Stimulated activated CD8-positive, alpha-beta memory T cell treated with anti-CD3 and anti-CD28 coated beads, Interleukin-15, amount 100 ng/mL, for 48 hours (primary cell): ENCODE measurements around the gene NNMT.
"Not testable (repeated sequence)": the region's sequence is repeated elsewhere in the genome, so short reads cannot be mapped to it uniquely, and the experiment has no call there.

ENCODE experiments used
- DNase-seq, 2 donors: peaks; one replicate each; pipeline ENCODE4 v3.0.0-alpha.2; 2020; ENCODE audit warnings: low read depth in 2 of 2

NNMT gene

GRCh38 chr11:114310095-114310494, 13.9 kb downstream of the NNMT start:
- DNase-seq = no peak

DNA sequence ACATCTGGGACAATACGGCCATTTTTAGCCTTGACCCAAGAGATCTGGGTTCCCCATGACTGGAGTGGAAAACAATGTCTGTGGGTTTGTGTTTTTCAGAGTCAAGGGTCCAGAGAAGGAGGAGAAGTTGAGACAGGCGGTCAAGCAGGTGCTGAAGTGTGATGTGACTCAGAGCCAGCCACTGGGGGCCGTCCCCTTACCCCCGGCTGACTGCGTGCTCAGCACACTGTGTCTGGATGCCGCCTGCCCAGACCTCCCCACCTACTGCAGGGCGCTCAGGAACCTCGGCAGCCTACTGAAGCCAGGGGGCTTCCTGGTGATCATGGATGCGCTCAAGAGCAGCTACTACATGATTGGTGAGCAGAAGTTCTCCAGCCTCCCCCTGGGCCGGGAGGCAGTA, 15.7 kb downstream of the NNMT start:
- DNase-seq = no peak

GRCh38 chr11:114314096-114314495, 17.9 kb downstream of the NNMT start:
- no peak for DNase-seq

DNA sequence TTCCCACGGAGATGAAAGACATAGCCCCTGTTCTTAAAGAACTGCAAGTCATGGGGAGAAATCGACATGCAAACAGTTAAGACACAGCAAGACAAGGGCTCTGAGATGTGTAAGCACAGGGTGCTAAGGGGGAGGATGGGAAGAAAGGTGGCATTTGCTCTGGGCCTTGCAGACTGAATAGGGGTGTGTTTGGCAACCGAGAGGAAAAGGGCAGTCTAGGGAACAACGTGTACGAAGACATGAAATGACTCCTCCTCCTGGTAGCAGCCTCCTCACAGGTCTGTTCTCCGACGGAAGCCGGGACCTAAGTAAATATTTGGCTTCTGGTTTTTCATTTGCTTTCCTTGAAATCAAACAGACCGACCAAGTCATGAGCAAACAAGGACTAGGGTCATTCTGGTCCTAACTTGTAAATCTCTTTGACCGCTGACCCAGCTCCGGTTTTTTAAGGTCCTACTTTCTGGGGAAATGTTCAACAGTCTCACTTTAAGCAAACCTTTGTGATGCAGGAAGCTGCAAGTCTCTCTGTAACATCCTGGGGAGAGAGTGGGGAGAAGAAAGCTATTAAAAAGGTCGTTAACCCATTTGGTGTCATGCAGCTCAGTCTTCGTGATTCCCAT, 19.7 kb downstream of the NNMT start:
- no peak for DNase-seq

DNA sequence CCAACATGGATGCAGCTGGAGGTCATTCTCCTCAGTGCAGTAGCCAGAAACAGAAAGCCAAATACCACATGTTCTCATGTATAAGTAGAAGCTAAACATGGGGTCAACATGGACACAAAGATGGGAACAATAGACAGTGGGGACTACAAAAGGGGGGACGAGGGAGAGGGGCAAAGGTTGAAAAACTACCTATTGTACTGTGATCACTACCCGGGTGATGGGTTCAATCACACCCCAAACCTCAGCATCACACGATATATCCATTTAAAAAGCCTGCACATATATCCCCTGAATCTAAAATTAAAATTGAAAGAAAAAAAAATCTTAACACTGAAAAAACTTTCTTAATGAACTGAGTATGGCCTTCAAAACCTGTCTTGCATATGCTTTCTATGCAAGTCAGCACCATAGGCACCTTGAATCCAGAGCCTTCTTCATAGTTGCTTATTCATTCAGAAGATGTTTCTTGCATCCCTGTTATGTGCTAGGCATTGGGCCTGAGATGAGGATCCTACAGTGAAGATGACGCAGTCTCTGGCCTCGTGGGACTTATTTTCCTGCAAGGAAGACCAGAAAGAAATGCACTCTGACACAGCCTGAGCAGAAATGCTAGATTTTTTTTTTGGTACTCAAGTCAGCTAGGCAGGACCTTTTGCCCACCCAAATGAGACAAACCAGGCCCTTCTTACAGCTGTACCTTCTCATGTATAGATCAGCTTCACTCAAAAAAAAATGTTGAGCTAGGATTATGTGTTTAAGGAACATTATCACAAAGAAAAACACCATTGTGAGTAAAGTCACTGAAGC, 21.0 kb downstream of the NNMT start:
- no peak for DNase-seq

GRCh38 chr11:114317787-114318137, 21.6 kb downstream of the NNMT start:
- DNase-seq = no peak

DNA sequence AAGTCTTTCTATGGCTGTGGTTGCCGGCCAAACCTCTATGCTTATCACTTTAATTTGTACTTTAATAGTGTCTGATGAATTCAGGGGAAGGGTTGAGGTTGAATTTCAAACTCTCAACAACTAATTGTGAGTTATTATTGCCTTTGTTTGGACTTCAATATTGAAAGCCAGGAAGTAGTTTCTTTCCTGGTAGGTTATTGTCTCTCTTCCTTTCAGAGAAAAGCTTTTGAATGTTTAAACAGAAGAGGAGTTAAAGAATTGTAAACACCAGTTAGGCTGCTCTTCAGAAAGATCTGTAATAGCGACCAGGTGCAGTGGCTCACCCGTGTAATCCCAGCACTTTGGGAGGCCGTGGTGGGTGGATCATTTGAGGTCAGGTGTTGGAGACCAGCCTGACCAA, 22.2 kb downstream of the NNMT start:
- no peak for DNase-seq

GRCh38 chr11:114319716-114320328, 23.6 kb downstream of the NNMT start:
- DNase-seq = no peak

DNA sequence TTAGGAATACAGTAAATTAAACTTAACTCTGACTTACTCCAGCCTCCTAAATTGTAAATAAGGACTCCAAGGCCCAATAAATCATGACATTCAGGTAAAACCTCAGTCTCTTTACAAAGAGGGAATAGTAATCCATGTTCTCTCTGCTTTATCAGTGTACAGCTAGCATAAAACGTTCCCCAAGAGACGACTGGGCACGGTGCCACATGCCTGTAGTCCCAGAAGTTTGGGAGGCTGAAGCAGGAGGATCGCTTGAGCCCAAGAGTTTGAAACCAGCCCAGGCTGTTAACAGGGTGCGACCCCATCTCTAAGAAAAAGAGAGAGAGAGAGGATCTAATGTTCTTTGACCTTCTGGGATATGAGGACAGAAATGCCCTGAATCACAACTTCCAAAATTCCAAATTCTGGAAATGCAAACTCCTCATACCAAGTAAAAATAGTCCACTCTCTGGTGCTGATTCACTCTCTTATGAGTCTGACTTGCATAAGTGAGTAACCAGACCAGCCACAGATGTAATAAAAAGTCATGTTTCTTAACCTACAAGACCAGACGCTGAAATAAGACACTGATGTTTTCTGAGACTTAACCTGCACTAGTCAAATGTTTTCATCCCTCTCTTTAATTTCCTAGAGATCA, 25.5 kb downstream of the NNMT start:
- no peak for DNase-seq

- no peak for DNase-seq
Measured at GRCh38 chr11:114322934-114323333, 26.7 kb downstream of the NNMT start.

- DNase-seq = no peak
Measured at GRCh38 chr11:114326151-114326550, 30.0 kb downstream of the NNMT start.

- DNase-seq = no peak
Measured at GRCh38 chr11:114326776-114327175, 30.6 kb downstream of the NNMT start.

DNA sequence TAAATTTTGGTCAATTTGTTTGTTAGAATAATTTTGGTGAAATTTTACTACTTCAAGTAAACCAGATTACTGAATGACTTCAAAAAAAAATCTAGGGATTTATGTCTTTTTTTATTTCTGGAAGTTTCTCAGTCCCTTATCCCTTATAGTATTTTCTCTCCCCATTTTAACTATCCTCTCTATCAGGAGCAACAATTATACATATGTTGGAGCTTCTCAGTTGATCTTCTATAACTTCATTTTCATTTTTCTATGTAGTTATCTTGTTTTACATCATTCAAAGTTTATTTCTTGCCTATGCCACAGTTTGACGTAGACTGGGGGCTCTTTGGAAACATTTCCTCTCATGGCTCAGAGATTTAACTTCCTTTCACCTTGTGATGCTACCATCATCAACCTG, 34.2 kb downstream of the NNMT start:
- DNase-seq = no peak

DNA sequence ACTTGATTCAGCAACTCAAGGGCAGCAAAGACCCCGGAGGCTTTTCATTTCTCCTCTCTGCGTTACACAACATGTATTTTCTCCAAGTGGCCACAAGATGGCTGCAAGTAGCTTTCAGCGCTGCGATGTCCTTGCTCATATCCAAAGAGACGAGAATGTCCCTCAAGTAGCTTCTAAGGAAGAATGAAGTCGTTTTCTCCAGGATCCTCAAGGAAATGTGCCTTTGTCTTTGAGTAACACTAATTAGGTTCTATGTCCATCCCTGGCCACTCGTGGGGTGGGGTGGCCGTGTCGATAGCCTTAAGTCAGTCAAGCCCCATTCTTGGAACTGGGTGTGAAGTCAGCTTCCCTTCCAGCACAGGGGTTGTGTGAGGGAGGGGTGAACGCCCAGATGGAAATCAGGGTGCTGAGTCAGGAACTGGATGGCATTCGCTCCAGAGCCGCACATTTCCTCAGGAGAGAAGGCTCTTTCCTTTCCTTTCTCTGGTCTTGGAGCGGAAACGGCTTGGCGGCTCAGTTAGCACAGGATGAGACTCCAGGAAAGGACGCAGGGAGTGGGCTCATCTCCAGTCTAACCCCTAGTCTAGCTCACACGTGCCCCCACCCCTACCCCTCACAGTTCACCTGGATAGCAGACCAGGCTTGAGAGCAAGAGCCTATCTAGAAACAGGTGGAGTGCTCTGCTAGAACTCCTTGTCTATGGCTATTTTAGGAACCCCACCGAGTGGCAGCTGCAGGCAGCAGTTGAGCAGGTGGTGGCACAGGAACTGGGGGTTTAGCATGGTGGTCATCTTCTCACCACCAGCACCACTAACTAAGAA, 44.3 kb downstream of the NNMT start:
- no peak for DNase-seq

GRCh38 chr11:114341667-114342066, 45.5 kb downstream of the NNMT start:
- DNase-seq = not testable (repeated sequence)

GRCh38 chr11:114342476-114342875, 46.3 kb downstream of the NNMT start:
- DNase-seq = no peak

GRCh38 chr11:114343020-114343419, 46.8 kb downstream of the NNMT start:
- DNase-seq = no peak

GRCh38 chr11:114343493-114343892, 47.3 kb downstream of the NNMT start:
- DNase-seq = no peak

DNA sequence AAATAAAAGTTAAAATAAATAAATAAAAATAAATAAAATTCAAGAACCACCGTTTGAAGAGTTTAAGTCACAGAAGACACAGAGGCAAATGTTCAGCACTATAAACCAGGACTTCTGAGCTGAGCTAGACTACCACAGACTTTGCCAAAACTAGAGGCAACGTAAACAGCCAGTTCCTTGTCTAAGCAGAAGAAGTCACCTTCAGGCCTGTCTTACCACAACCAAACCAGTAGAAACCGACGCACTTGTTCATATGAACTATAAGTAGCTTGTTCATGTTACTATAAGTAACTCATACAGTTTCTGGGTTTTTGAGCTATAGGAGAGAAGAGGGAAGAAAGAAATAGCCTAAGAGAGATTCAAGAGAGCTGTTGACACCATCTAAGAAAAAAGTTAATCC, 48.3 kb downstream of the NNMT start:
- no peak for DNase-seq

GRCh38 chr11:114345575-114346222, 49.5 kb downstream of the NNMT start:
- no peak for DNase-seq

DNA sequence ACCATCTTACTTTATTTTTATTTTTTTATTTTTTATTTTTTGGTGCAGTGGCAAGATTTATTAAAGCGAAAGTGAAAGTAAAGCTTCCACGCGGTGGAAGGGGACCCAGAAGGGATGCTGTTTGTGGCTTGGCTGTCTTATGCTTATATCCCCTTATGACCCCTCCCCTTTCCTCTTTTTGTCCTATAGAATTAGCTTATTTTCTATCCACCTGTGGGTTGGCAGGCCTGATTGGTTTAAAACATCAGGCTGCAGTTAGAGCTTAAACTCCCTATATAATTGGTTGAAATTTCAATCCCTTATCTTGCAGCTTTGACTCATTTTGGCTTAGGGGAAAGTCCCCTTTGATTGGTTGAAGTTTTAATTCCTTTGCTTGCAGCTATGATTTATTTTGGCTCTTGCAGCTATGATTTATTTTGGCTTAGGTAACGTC, 50.5 kb downstream of the NNMT start:
- no peak for DNase-seq
